Small intestine (tissue), 7 donors: Measurements from ENCODE around the gene GMPR. TPM values are rescaled to one million over a fixed set of nuclear protein-coding genes. Genes with fewer than 3 reads are reported as not detected.
A peak's percentile ranks its signal among the peaks of the same experiment; 100 is the strongest.

Experiments used
- DNase-seq, 2 donors: peaks; one replicate each; pipeline versions ENCODE4 v3.0.0 to v3.0.0-alpha.2; 2013
- FAIRE-seq: peaks from 2 replicates; lab custom pipeline; 2012; peaks lifted over from hg19 to GRCh38; lab: Jason Lieb, UNC
- H3K27ac ChIP-seq, 3 donors: one replicate each; pipeline ENCODE4 v1.5.1; 2013; ENCODE audit warnings: low read length in 2 of 3, mild to moderate bottlenecking in 2 of 3, control low read depth in 1 of 3, inconsistent platforms in 1 of 3, low read depth in 1 of 3, moderate library complexity in 1 of 3
- H3K27me3 ChIP-seq, 3 donors: one replicate each; pipeline ENCODE4 v1.6.1; 2013; ENCODE audit warnings: low read length in 3 of 3, inconsistent platforms in 1 of 3; ENCODE audit not compliant: control insufficient read depth in 3 of 3, insufficient read depth in 3 of 3
- H3K36me3 ChIP-seq, 3 donors: one replicate each; pipeline ENCODE4 v1.6.1; 2013; ENCODE audit warnings: low read length in 3 of 3, inconsistent platforms in 1 of 3, low read depth in 1 of 3, mild to moderate bottlenecking in 1 of 3, moderate library complexity in 1 of 3; ENCODE audit not compliant: control insufficient read depth in 3 of 3, insufficient read depth in 2 of 3
- H3K4me1 ChIP-seq, 3 donors: one replicate each; pipeline ENCODE4 v1.6.1; 2013; ENCODE audit warnings: low read length in 2 of 3, inconsistent platforms in 1 of 3, low read depth in 1 of 3, mild to moderate bottlenecking in 1 of 3, moderate library complexity in 1 of 3; ENCODE audit not compliant: control insufficient read depth in 3 of 3, insufficient read depth in 2 of 3
- H3K4me3 ChIP-seq, 3 donors: one replicate each; pipeline ENCODE4 v1.5.1; 2013; ENCODE audit warnings: low read length in 3 of 3, control low read depth in 1 of 3, inconsistent platforms in 1 of 3, low read depth in 1 of 3, mild to moderate bottlenecking in 1 of 3, moderate library complexity in 1 of 3
- H3K9me3 ChIP-seq, 2 donors: one replicate each; pipeline ENCODE4 v1.6.1; 2013; ENCODE audit warnings: low read depth in 1 of 2, low read length in 1 of 2; ENCODE audit not compliant: control insufficient read depth in 2 of 2, insufficient read depth in 1 of 2
- WGBS, 3 donors: extraction: QIAGEN DNeasy Blood & Tissue Kit; methylation state at CpG; one replicate each; pipeline ENCODE4 v1.1.7; 2013; 5-methylcytosine and 5-hydroxymethylcytosine counted together
- polyA plus RNA-seq, 4 donors: library from polyadenylated mRNA; stranded (reverse) in 3 of 4; unstranded in 1 of 4; fragments of 200-250 nt in 3 of 4; fragments of 120-200 nt in 1 of 4; gene quantifications; one replicate each; pipeline versions ENCODE4 v1.2.1 to v1.2.3, GENCODE V29; 2013
- donor health status: healthy with polysubstance abuse.
- donor health status: control.
- donor health status: control.
- donor health status: Bipolar disorder and iron deficiency.
- donor health status: healthy.

GMPR gene
- polyA plus RNA-seq, 4 donors: 1.5 to 14.1 (median 7.7) TPM

DNA sequence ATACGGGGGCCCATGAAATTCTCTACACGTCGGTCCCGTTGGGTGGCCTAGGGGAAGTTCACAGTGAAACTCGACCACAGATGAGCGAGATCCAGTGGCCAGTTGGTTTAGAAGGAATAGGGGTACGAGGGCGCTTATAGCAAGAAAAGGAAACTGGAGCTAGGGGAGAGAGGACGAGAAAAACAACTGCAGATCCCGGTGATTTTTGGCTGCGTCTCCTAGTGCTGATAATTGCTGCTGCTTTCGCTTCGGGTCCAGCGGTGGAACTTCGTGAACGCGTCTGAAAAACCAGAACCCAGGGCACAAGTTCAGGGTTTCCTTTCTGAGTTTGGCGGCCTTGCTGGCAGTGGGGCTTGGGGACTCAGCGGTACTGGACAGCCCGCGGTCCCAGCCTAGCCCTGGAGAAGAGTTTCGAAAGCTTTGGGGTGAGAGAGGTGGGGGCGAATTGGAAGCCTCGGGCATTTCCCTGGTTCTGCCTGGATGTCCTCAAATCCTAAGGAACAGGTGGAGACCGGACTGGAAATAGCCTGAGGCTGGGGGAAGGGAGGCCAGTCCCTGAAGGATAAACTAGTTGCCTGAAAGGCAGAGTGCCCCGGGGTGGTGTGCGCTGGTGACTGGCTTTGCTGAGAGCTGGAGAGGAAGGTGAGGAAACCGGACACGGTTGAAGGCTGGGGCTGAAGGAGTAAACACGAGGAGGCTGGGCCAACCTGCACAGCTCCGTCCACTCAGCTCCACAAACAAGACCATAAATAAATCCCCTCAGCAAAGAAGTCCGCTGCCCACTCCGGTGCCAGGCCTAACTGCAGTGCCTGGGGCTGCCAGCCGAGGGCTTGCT is 793 bp downstream of the GMPR start:
- Histone ChIP-seq H3K9me3 (no peaks in the 10 kb centered on the region), H3K27ac (peak overlapping the region in 1 of 3 donors; percentile 5), H3K36me3 (no peaks in the 10 kb centered on the region), H3K4me1 (peaks cover 0 to 13% (median 2%) of the 10 kb centered on the region in 3 donors), H3K27me3 (peaks cover 0 to 16% (median 0%) of the 10 kb centered on the region in 3 donors), H3K4me3 (peak overlapping the region; percentile 11 to 62 (median 42))
- WGBS, 3 donors: 3 to 13% (median 8%) methylated on average over 34 of the region's 34 CpGs
- FAIRE-seq (no peak), DNase-seq (peak; percentile 35 to 54)

- H3K27ac ChIP-seq: no peak overlapping the region
- 13 to 50% (median 40%) methylated on average over 5 of the region's 5 CpGs for WGBS, 3 donors
- peak overlapping the region in 1 of 3 donors; percentile 62 for H3K4me3 ChIP-seq
- peak in 1 of 2 donors; percentile 57 for DNase-seq
- H3K4me1 ChIP-seq: peaks cover 0 to 13% (median 2%) of the 10 kb centered on the region in 3 donors
- no peaks in the 10 kb centered on the region for H3K9me3 ChIP-seq
- H3K36me3 ChIP-seq: no peaks in the 10 kb centered on the region
- H3K27me3 ChIP-seq: peaks cover 0 to 16% (median 0%) of the 10 kb centered on the region in 3 donors
- no peak for FAIRE-seq
Measured at GRCh38 chr6:16239798-16240123, 1.4 kb downstream of the GMPR start.

GRCh38 chr6:16240589-16241320 is 2.4 kb downstream of the GMPR start:
- Histone ChIP-seq H3K27me3 (peaks cover 0 to 16% (median 0%) of the 10 kb centered on the region in 3 donors), H3K36me3 (no peaks in the 10 kb centered on the region), H3K4me1 (peaks cover 0 to 13% (median 2%) of the 10 kb centered on the region in 3 donors), H3K9me3 (no peaks in the 10 kb centered on the region), H3K27ac (no peak overlapping the region), H3K4me3 (no peak overlapping the region)
- 91 to 94% (median 92%) methylated on average over 12 of the region's 12 CpGs for WGBS, 3 donors
- FAIRE-seq (no peak), DNase-seq (no peak)

- no peaks in the 10 kb centered on the region for H3K9me3 ChIP-seq
- H3K36me3 ChIP-seq: no peaks in the 10 kb centered on the region
- FAIRE-seq (no peak), DNase-seq (no peak)
- peaks cover 0 to 16% (median 0%) of the 10 kb centered on the region in 3 donors for H3K27me3 ChIP-seq
- H3K4me1 ChIP-seq: peaks cover 0 to 13% (median 2%) of the 10 kb centered on the region in 3 donors
- H3K4me3 ChIP-seq: no peak overlapping the region
- WGBS, 3 donors: 81 to 95% (median 95%) methylated on average over 4 of the region's 4 CpGs
- no peak overlapping the region for H3K27ac ChIP-seq
Measured at GRCh38 chr6:16241321-16241689, 2.9 kb downstream of the GMPR start.

- Histone ChIP-seq H3K9me3 (no peaks in the 10 kb centered on the region), H3K27me3 (peaks cover 0 to 14% (median 0%) of the 10 kb centered on the region in 3 donors), H3K36me3 (no peaks in the 10 kb centered on the region), H3K4me1 (peaks cover 0 to 7% (median 2%) of the 10 kb centered on the region in 3 donors), H3K4me3 (no peak overlapping the region), H3K27ac (no peak overlapping the region)
- FAIRE-seq (no peak), DNase-seq (no peak)
- 68 to 75% (median 72%) methylated on average over 8 of the region's 8 CpGs for WGBS, 3 donors
Measured at GRCh38 chr6:16243055-16243454, 4.7 kb downstream of the GMPR start.

DNA sequence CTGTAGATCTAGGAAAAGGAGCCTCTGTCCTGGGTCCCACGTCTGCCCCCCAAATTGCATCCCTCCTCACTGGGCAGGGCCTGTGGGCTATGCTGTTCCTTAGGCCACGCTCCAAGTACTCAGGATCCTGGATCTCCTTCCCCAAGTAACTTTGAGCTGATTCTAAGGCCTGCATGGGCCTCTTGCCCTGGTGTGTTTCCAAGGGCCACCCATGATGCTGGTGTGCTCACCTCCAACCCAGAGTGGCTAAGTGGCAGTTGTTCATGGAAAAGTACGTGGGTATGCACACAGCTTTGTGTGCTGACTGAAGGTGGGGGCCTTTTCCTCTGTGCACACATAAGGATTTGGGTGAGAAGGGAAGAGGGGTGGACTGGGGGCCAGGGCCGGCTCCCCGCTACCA is 5.3 kb downstream of the GMPR start:
- Histone ChIP-seq H3K27ac (no peak overlapping the region), H3K4me3 (no peak overlapping the region), H3K36me3 (no peaks in the 10 kb centered on the region), H3K27me3 (peaks cover 0 to 14% (median 0%) of the 10 kb centered on the region in 3 donors), H3K4me1 (peaks cover 0 to 7% (median 2%) of the 10 kb centered on the region in 3 donors), H3K9me3 (no peaks in the 10 kb centered on the region)
- WGBS, 3 donors: 77 to 93% (median 83%) methylated on average over 5 of the region's 5 CpGs
- no peak for DNase-seq
- no peak for FAIRE-seq

- FAIRE-seq: no peak
- no peak overlapping the region for H3K27ac ChIP-seq
- no peaks in the 10 kb centered on the region for H3K9me3 ChIP-seq
- H3K4me1 ChIP-seq: peaks cover 0 to 3% (median 2%) of the 10 kb centered on the region in 3 donors
- H3K27me3 ChIP-seq: peaks cover 0 to 10% (median 0%) of the 10 kb centered on the region in 3 donors
- 79 to 83% (median 81%) methylated on average over 5 of the region's 5 CpGs for WGBS, 3 donors
- DNase-seq: no peak
- no peak overlapping the region for H3K4me3 ChIP-seq
- no peaks in the 10 kb centered on the region for H3K36me3 ChIP-seq
Measured at GRCh38 chr6:16244446-16244845, 6.1 kb downstream of the GMPR start.

DNA sequence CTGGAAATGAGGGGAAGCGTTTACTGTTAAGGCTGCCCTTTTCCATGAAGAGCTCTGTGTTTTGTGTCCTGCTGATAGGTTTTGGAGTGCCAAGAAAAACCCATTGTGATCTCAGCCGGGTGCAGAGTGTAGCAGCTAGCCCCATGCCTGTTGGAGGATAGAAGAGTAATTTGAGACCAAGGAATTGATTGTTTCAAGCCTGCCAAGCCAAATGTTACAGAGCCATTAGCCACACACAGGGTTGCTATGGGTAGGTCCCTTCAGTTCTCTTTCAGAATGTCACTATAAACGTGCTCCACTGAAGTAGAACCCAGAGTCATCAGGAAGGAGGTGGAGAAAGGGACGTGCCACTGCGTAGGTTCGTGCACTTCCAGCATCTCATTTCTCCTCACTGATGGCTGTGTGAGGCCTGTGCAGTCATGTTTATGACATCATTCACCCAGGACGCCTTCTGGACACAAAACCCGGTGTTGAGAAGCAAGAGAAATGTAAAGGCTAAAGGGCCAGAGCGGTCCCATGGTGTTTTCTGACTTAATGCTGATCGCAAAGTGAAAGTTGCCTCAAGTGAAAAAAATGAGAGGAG is 6.6 kb downstream of the GMPR start:
- Histone ChIP-seq H3K9me3 (no peaks in the 10 kb centered on the region), H3K27me3 (peaks cover 0 to 6% (median 0%) of the 10 kb centered on the region in 3 donors), H3K36me3 (no peaks in the 10 kb centered on the region), H3K27ac (no peak overlapping the region), H3K4me3 (no peak overlapping the region), H3K4me1 (no peaks in the 10 kb centered on the region)
- 69 to 81% (median 77%) methylated on average over 10 of the region's 10 CpGs for WGBS, 3 donors
- FAIRE-seq (no peak), DNase-seq (no peak)
